Progenitor cell of endocrine pancreas (in vitro differentiated cells): ENCODE data around the gene DENND1A. TPM values are rescaled to one million over a fixed set of nuclear protein-coding genes. Genes with fewer than 3 reads are reported as not detected.

Source experiments
- DNase-seq: peaks from one replicate; pipeline ENCODE4 v3.0.0; 2021; ENCODE audit warnings: low spot score; ENCODE audit not compliant: unreplicated experiment
- H3K27ac Mint-ChIP-seq: 2 replicates; pipeline ENCODE4 v1.8.0; 2021; ENCODE audit warnings: mild to moderate bottlenecking, moderate library complexity, mixed read lengths
- H3K27me3 Mint-ChIP-seq: 2 replicates; pipeline ENCODE4 v1.8.0; 2021; ENCODE audit warnings: mixed read lengths
- H3K36me3 Mint-ChIP-seq: 2 replicates; pipeline ENCODE4 v1.8.0; 2022; ENCODE audit warnings: mixed read lengths; ENCODE audit not compliant: insufficient read depth
- H3K4me1 Mint-ChIP-seq: 2 replicates; pipeline ENCODE4 v1.8.0; 2021; ENCODE audit warnings: low read depth, mixed read lengths
- H3K4me3 Mint-ChIP-seq: 2 replicates; pipeline ENCODE4 v1.8.0; 2021; ENCODE audit warnings: low read depth, mild to moderate bottlenecking, moderate library complexity, mixed read lengths
- H3K9me3 Mint-ChIP-seq: 2 replicates; pipeline ENCODE4 v1.8.0; 2021; ENCODE audit warnings: low read depth, mixed read lengths
- CTCF ChIP-seq: fragments of 200-600 bp; sonication (generic); IDR thresholded peaks from one replicate; pipeline ENCODE4 v1.5.0; 2021; ENCODE audit warnings: antibody characterized with exemption, mild to moderate bottlenecking; ENCODE audit not compliant: unreplicated experiment
- total RNA-seq: library from RNA; stranded (reverse); gene quantifications from 2 replicates; pipeline ENCODE4 v1.2.1, GENCODE V29; 2021

The DENND1A gene
- total RNA-seq, 1 donor from 2014 or later: 20.1 TPM

- peaks cover 24% of the 10 kb centered on the region for H3K9me3 Mint-ChIP-seq
Measured at GRCh38 chr9:123723135-123723875, 206.6 kb downstream of the DENND1A start.

GRCh38 chr9:123722378-123722777 lies 207.5 kb downstream of the DENND1A start:
- Mint-ChIP-seq H3K36me3 (peaks cover 29% of the 10 kb centered on the region), H3K27me3 (peaks cover 5% of the 10 kb centered on the region), H3K9me3 (peaks cover 24% of the 10 kb centered on the region), H3K4me3 (no peak overlapping the region), H3K4me1 (peaks cover 2% of the 10 kb centered on the region), H3K27ac (no peak overlapping the region)
- DNase-seq: no peak
- no peak for TF ChIP-seq CTCF

More at GRCh38 chr9:123723135-123723875, 206.6 kb downstream of the DENND1A start:
- H3K4me3 Mint-ChIP-seq: no peak overlapping the region
- no peak for DNase-seq
- no peak overlapping the region for H3K27ac Mint-ChIP-seq
- TF ChIP-seq CTCF: no peak
- H3K27me3 Mint-ChIP-seq: peaks cover 2% of the 10 kb centered on the region
- H3K36me3 Mint-ChIP-seq: peaks cover 29% of the 10 kb centered on the region
- no peaks in the 10 kb centered on the region for H3K4me1 Mint-ChIP-seq

GRCh38 chr9:123718188-123718587 lies 211.7 kb downstream of the DENND1A start:
- no peak overlapping the region for H3K27ac Mint-ChIP-seq
- H3K27me3 Mint-ChIP-seq: peaks cover 18% of the 10 kb centered on the region
- H3K9me3 Mint-ChIP-seq: peaks cover 16% of the 10 kb centered on the region
- peaks cover 21% of the 10 kb centered on the region for H3K36me3 Mint-ChIP-seq
- no peak for TF ChIP-seq CTCF
- DNase-seq: no peak
- no peak overlapping the region for H3K4me3 Mint-ChIP-seq
- H3K4me1 Mint-ChIP-seq: peaks cover 2% of the 10 kb centered on the region

GRCh38 chr9:123717581-123718175 lies 212.2 kb downstream of the DENND1A start:
- H3K4me3 Mint-ChIP-seq: no peak overlapping the region
- no peak overlapping the region for H3K27ac Mint-ChIP-seq
- H3K27me3 Mint-ChIP-seq: peaks cover 23% of the 10 kb centered on the region
- peaks cover 16% of the 10 kb centered on the region for H3K9me3 Mint-ChIP-seq
- no peak for TF ChIP-seq CTCF
- H3K4me1 Mint-ChIP-seq: peaks cover 2% of the 10 kb centered on the region
- peaks cover 18% of the 10 kb centered on the region for H3K36me3 Mint-ChIP-seq
- DNase-seq: no peak

- TF ChIP-seq CTCF: no peak
- H3K36me3 Mint-ChIP-seq: peaks cover 8% of the 10 kb centered on the region
- peaks cover 5% of the 10 kb centered on the region for H3K9me3 Mint-ChIP-seq
- no peak overlapping the region for H3K4me3 Mint-ChIP-seq
- DNase-seq: no peak
- H3K27me3 Mint-ChIP-seq: peaks cover 35% of the 10 kb centered on the region
- peaks cover 2% of the 10 kb centered on the region for H3K4me1 Mint-ChIP-seq
- H3K27ac Mint-ChIP-seq: no peak overlapping the region
Measured at GRCh38 chr9:123716339-123716945, 213.5 kb downstream of the DENND1A start.
